Stimulated activated CD4-positive, alpha-beta T cell treated with anti-CD3 and anti-CD28 coated beads, Interleukin-4, amount 100 ng/mL, for 1 hour (primary cell): ENCODE measurements around the gene GALNT9.
"Not testable (repeated sequence)": the region's sequence is repeated elsewhere in the genome, so short reads cannot be mapped to it uniquely, and the experiment has no call there.

Experiments
- DNase-seq: peaks from one replicate; pipeline ENCODE4 v3.0.0-alpha.2; 2020

The GALNT9 gene

GRCh38 chr12:132263451-132264049 lies 65.8 kb downstream of the GALNT9 start:
- DNase-seq = no peak

GRCh38 chr12:132263061-132263360 lies 66.4 kb downstream of the GALNT9 start:
- DNase-seq = no peak

GRCh38 chr12:132262256-132263060 lies 66.9 kb downstream of the GALNT9 start:
- DNase-seq = no peak

GRCh38 chr12:132261328-132262138 lies 67.9 kb downstream of the GALNT9 start:
- no peak for DNase-seq

- no peak for DNase-seq
These were observed 68.7 kb downstream of the GALNT9 start for GRCh38 chr12:132260721-132261120.

GRCh38 chr12:132259872-132260695 lies 69.3 kb downstream of the GALNT9 start:
- no peak for DNase-seq

- DNase-seq = no peak
These were observed 70.0 kb downstream of the GALNT9 start for GRCh38 chr12:132259364-132259871.

GRCh38 chr12:132258543-132258942 lies 70.8 kb downstream of the GALNT9 start:
- no peak for DNase-seq

- no peak for DNase-seq
These were observed 71.4 kb downstream of the GALNT9 start for GRCh38 chr12:132257955-132258490.

- no peak for DNase-seq
These were observed 72.0 kb downstream of the GALNT9 start for GRCh38 chr12:132257206-132257954.

GRCh38 chr12:132256646-132257045 lies 72.7 kb downstream of the GALNT9 start:
- DNase-seq = no peak

GRCh38 chr12:132255642-132256041 lies 73.7 kb downstream of the GALNT9 start:
- no peak for DNase-seq

GRCh38 chr12:132253698-132254480 lies 75.5 kb downstream of the GALNT9 start:
- DNase-seq = no peak

- not testable (repeated sequence) for DNase-seq
These were observed 76.4 kb downstream of the GALNT9 start for GRCh38 chr12:132252981-132253380.

GRCh38 chr12:132251741-132252490 lies 77.5 kb downstream of the GALNT9 start:
- DNase-seq = no peak

GRCh38 chr12:132251310-132251709 lies 78.1 kb downstream of the GALNT9 start:
- DNase-seq = no peak

GRCh38 chr12:132250707-132251106 lies 78.7 kb downstream of the GALNT9 start:
- DNase-seq = no peak

- DNase-seq = no peak
These were observed 79.5 kb downstream of the GALNT9 start for GRCh38 chr12:132249689-132250478.
